ENCODE measurements around the gene HRH3.

HRH3 gene

DNA sequence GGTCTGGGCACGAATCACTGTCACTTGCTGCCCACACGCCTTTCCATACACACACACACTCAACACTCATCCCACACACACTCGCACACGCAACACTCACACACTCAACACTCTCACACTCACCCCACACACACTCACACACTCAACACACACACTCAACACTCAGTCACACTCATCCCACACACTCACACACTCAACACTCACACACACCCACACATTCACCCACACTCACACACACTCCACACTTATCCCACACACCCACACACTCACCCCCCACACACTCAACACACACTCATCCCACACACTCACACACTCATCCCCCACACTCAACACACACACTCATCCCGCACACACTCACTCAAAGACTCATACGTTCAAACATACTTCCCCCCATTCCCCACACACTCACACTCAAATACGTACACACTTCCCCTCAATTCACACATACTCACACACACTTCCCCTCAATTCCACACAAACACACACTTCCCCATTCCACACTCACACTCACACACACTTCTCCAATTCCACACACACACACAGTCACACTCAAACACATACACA, 9.0 kb upstream of the HRH3 start:
- no peak for DNase-seq

DNA sequence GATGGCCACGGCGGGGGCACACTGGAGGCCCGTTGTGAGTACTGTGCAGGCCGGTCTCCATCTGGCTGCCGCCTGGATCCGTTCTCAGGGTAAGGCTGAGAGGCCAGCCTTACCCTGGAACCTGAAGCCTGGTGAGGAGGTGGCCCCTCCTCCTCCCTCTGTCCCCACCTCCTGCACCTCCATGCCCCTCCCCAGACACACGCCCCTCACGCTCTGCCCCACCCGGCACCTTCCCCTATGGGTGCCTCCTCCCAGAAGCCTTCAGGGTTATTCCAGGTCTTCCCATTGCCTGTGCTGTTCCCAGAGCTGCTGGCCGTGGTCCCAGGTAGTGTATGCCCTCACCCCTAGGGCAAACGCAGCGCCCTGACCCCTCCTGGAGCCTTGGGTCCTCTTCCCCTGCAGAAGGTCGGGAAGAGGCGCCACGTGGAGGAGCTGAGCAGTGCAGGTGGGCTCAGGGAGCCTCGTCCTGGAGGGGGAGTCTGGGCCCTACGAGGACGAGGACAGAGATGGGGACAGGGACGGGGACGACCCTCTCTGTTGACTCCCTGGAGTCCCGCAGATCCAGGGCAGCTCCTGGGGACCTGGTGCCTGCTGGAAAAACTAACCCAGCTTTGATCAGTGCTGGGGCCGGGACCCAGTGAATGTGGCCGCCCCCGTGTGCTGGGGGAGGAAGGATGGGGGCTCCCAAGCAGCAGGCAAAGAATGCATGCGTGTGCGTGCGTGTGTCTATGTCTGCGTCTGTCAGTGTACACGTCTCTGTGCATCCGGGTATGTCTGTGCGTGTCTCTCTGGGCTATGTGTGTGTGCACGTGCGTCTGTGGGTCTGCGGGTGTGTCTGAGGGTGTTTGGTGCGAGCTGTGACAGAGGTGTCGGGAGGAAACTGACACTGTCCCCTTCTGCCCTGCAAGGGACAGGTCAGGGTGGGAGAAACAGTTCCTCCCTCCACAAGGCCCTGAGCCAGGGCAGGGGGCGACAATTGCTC, 8.2 kb upstream of the HRH3 start:
- no peak for DNase-seq

DNA sequence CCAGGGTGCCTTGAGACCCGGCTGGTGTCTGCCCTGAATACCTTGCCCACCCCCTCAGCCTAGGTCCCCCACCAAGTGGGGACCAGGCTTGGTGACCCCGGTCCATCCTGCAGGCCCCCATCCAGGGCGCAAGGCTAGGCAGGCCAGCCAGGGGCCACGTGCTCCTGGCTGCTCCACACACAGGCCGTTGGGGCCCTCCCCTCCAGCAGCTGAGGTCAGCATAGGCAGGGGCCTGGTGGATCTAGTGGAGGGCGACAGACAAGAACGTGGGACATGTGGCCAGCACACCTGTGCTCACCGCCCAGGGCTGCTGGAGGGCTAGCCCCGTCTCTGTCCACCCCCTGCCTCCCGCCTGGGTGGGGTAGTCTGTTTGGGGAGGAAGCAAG, 7.5 kb upstream of the HRH3 start:
- no peak for DNase-seq

DNA sequence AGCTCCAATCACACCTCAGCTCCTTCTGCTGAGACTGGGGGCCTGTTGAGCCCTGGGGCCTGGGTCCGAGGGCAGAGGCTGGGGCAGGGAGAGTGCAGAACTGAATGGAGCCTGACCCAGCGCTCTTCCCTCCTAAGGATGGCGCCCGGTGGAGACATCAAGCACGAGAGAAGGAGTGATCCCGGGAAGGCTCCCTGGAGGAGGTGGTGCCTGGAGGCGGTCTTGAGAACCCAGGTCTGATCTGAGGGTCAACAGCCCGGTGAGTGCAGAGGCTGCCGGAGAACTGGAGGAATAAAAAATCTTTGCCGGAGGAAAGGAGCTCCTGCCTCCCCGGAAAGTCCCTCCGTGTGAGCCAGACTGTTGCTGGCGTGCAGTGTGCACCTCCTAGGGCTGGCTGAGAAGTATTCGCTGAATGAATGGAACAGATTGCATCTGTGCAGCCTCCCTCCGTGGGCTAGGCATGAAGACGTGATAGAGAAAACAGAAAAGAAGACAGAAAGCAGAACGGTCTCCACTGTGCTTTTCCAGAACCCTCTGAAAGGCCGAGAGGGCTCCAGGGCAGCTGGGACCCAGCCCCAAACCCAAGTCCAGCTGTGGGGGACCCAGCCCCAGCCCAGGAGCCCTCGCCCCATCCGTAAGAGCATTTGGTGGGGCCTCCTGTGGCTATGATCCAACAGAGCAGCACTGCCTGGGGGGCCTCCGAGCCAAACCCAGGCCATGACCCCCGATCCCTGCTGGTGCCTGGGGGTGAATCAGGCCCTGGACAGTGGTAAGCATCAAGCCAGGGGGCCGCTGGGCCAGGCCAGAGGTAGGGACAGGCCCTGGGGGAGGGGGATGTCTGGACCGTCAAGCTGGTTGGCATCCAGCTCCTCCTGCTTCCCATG, 6.9 kb upstream of the HRH3 start:
- DNase-seq, result no peak

DNA sequence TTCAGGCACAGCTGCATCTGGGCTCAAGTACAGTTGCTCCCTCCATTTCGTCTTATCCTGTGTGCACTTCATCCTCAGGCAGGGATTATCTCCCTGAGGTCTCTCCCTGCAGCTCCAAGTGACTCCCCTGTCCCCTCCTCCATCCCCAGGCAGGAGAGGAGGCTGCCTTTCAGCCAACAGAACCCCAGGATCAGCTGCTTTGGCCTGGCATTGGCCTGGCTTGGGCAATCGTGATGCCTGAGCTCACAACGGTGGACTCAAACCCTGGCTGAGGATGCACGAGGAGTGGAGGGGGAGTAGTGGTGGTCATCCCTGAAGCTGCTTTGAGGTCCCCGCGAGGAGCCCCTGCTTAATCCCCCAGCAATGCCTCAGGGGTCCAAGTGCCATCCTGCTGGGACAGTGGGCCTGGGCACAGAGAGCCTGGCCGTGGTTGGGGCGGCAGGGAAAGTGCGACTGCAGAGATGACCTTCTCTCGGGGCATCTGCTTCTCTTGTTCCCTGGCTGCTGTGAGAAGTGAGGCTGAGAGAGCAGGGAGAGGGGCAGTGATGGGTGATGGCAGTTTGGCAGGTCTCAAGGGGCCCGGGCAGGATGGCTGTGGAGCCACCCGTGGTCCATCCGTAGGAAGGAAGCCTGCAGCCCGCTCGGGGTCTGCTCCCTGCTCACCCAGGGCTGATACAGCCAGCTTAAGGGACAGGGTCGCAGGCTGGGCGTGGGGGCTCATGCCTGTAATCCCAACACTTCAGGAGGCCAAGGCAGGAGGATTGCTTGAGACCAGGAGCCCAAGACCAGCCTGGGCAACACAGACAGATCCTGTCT, 6.0 kb upstream of the HRH3 start:
- no peak for DNase-seq

DNA sequence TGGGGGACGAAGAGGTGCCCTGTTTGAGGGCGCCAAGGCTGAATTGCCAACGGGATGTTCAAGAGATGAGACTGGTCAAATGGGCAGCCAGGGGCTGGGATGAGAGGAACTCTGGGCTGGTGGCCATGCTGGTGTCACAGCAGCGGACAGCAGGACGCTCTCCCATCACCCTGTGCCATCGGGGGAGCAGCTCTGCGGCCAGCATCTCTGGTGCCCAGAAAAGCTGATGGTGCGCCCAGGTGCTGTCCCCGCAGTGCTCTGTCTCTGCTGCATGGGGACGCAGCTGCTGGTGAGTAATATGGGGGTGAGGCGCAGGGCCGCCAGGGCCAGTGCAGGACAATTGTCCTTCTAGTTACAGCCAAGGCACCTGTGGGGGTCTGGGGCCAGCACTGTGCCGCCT, 4.9 kb upstream of the HRH3 start:
- no peak for DNase-seq

DNA sequence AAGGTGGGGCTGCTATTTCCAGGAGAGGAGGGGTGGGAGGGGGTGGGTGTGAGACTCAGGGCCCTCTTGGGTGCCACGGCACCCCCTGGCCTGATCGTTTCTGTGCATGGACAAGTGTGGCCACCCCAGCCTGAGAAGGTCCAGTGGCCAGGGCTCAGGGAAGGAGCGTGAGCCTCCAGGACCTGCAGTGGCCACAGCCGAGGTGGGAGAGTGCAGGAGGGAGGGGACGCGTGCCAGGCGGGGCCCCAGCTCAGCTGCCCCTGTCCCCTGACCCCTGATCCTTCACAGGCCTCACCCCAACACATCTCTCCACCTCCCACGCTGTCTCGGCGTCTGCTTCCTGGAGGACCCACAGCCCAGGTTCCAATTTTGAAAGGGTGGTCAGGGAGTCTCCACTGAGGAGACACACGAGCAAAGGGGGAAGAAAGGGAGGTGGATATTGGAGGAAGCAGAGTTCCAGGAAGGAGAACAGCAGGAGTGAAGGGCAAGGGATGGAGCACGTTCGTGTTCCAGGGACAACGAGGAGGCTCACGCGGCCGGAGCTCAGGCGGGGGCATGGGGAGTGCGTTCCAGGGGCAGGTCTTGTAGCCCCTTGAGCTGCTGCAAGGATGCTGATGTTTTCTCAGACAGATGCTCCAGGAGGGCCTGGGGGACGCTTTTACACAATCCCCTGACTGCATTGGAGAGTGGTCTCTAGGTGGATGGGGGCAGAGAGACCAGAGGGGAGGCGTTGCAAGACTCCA, 4.2 kb upstream of the HRH3 start:
- DNase-seq, result no peak

DNA sequence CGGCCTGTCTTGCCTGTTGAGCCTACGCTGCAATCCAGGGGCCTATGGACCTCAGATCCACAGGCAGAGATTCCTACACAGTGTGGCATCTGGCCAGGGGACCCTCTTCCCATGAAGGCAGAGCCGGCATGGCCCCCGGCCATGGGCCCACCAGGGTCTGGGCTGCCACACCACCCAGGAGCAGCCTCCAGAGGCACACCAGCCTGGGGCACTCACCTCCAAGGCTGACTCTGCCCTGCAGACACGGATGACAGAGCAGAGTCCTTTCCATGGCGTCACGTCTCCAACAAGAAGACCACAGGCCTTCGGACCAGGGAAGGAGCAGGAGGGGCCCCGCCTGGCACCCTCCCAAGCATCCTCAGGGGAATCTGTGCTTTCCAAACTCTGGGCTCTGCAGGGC, 3.5 kb upstream of the HRH3 start:
- no peak for DNase-seq

DNA sequence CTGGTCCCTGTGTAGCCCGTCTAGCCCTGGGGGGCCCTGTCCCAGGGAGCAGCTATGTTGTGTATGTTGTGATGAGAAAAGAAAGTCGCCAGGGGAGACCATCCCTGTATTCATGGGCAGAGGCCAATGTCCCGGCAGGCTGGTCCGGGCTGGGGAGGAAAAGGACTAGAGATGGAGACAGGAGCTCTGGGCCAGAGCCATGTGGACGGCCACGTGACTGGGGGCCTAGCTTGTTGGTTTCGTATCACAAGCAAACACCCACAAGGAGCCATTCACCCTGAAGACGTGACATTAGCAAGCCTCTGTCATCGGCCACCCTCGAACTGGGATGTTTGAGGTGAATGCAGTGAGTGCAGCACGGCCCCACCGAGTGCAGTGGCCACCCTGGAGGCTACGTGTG, 2.9 kb upstream of the HRH3 start:
- DNase-seq, result no peak

DNA sequence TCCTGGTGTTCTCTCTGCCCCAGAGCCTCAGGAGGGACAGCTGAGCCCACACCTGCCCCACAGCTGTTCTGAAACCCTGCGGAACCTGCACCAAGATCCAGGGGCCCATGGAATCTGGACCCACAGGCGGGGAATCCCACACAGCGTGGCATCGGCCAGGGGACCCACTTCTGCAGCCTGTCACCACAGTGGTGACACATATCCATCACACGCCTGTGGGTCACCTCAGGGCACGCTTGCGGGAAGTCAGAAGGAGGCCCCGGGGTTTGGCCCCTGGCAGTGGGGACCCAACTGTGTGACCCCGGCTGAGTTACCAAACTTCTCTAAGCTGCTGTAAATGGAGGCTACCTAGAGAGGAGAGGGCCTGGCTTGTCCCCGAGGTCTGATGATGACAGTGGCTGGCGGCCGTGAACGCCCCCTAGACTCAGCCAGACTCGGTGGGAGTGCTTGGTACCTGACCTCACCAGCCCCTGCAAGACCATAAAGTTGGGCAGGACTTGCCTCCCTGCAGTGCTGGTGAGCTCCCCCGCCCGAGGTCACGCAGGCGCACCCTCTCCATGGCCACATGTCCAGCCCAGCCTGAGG, 2.3 kb upstream of the HRH3 start:
- no peak for DNase-seq

DNA sequence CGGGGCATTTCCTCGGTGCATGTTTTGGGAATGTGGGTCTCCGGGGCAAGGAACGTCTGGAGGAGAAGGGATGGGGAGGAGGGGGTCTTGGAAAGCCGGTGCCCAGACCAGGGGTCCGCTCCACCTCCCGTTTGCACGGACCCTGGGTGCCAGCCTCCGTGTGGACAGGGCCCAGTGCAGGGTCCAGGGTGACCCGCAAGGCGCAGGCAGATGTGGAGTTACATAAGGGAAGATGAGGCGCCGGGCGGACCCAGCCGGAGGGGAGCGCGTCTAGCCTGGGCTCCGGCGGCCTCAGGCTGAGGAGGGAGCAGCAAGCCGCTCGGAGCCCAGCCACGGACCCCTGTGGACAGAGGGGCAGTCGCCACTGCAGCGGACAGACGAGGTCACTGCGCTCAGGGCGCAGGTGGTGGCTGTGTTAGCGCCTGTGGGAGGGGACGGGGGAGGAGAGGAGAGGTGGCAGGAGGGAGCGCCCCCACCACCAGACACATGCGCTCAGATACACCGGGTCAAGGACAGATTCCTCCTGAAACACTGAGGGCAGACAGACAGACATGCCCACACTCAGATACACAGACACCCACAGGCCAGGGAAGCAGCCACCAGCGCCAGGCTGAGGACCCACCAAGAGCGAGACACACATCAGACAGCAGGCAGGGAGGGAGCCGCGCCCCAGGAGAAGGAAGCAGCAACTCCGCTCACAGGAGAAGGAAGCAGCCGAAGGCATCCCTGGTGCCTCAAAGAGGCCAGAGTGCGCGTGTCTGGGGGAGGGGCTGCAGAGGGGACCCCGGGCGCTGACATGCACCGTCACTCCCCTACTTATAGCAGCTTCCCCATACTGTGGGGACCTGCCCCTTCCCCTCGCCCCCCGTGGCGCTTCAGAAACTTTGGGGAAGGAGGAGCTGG, 839 bp upstream of the HRH3 start:
- DNase-seq, result no peak

DNA sequence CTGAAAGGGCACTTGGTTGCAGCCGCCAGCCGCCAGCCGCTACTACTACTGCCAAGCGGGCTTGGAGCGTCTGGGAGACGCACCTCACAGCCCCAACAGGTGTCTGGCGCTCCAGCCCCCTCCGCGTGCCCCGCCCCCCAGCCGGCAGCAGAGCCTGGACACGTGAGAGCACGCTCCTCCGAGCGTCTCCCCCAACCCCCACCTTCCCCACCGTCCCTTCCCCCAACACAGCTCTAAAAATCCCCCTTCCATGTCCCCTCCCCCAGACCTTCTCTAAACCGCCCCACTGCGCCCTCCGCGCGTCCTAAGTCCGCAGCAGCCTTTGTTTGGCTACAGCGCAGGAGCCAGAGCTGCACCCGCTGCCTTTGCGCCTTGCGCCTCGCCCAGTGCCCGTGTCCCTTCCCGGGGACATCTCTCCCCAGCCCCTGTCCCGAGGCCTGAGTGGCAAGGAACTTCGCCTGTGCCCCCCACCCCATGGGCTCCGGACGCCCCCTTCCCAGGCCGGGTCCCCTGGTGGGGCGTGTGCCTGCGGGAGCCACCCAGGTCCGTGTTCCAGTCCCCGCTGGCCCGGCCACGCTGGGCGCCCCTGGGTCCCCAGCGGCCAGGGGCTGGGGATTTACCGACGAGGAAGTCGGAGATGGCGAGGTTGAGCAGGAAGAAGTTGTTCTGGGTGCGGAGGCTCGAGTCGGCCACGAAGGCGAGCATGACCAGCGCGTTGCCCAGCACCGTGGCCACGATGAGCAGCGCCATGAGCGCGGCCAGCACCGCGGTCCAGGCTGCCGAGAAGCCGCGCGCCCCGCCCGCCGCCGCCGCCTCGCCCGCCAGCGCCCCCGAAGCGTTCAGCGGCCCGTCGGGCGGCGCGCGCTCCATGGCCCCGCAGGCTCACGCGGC, 732 bp downstream of the HRH3 start:
- DNase-seq, result no peak

DNA sequence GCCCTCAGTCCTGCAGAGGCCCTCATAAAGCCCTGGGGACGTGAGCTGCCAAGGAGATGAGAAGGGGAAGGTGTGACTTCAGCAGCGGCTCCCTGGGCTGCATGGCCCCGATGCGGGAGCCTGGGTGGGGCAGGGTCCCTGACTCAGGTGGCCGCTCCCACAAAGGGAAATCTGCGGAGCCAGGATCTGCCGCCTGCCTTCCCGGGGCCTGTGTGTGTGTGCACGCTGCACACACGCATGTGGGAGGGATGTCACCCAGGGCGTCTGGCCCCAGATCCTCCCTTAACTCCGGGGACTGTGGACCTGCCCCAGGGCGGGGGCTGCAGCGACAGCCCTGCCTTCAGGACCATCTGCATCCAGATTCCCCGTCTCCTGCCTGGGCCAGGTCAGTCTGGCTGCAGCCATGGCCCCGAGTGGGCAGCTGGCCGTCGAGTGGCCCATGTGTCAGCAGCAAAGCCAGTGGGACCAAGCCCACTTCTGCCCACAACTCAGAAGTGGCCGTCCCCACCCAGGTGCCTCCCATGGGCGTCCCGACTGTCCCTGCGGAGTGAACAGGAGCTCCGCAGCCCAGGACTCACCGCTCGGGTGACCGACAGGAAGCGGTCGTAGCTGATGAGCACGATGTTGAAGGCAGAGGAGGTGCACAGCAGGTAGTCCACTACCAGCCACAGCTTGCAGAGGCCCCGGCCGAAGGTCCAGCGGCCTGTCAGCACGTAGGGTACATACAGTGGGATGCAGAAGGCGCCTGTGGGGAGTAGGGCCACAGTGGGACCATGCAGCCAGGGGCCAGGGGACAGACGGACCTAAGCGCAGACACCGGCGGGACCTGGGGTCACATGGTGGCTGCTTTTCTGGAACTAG, 1.9 kb downstream of the HRH3 start:
- no peak for DNase-seq

DNA sequence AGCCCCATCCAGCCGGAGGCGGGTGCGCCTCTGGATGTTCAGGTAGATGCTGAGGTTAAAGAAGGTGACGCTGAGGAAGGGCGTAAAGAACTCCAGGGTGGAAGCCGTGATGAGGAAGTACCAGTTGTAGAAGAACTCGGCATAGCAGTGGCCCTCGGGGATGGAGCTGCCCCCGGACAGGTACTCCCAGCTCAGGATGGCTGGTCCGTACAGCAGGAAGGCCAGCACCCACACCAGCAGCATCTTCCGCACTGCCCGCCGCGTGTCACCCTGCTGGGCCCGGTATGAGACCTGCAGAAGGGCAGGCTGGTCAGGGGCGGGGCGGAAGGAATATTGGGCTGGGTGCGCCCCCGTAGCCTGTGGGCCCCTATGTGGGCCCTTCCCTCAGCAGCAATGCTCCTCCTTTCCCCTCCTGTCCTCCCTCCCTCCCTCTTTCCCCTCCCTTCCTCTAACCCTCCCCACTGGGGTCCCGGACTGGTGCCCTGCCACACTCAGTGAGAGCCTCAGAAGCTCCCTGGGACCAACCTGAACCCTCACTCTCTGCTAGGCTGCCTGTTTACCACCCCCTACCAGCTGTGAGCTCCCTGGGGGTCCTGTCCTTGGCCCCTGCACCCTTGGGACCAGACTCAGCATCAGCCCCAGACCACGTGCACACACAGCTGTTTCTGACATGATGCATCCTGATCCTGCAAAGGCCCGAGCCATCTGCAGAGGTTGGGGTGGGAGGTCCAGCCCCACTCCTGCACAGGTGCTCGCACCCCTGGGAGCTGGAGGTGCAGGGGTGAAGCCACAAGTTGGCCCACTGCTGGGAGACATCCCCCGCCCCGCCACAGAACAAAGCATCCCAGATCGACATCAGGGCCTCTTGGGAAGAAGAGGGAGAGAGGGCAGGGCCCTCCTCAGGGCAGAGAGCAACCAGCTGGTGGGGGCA, 3.2 kb downstream of the HRH3 start:
- DNase-seq, result no peak

DNA sequence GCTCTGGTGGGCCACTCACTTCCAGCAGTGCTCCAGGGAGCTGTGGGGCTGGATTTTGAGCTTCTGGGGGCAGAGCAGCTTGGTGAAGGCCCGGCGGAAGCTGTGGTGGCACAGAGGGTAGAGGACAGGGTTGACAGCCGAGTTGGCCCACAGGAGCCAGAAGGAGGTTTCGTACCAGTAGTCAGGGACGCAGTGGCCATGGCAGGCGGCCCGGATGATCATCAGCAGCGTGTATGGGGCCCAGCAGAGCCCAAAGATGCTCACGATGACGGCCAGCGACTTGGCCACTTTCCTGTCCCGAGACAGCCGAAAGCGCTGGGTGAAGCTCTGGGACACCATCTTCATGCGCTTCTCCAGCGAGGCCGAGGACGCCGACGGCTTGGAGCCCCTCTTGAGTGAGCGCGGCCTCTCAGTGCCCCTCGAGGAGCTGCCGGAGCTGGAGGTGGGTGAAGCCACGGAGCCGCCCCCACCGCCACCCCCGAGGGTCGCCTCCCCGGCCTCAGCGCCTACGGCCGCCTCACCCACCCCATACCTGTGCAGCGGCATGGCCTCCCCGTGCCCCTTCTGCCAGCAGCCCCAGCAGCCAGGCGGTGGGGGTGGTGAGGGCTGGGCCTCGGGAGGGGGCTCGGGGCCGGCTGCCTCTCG, 4.0 kb downstream of the HRH3 start:
- DNase-seq, result no peak
